Tibial artery (tissue), 4 donors: ENCODE data around the gene BAIAP3.

Experiments
- DNase-seq, 2 donors: peaks; one replicate each; pipeline ENCODE4 v3.0.0-alpha.2; 2019
- H3K27ac ChIP-seq, 2 donors: fragments of 200-600 bp; sonication (generic) in 1 of 2; 1 replicate in 1 of 2; 2 replicates in 1 of 2; pipeline ENCODE4 v1.5.1; 2018 to 2019; ENCODE audit warnings: mild to moderate bottlenecking in 1 of 2
- H3K27me3 ChIP-seq, 2 donors: fragments of 200-600 bp; sonication (generic) in 1 of 2; one replicate each; pipeline versions ENCODE4 v1.5.1 to v1.6.0; 2016 to 2019
- H3K36me3 ChIP-seq, 3 donors: fragments of 200-600 bp; sonication (generic) in 2 of 3; one replicate each; pipeline ENCODE4 v1.5.1; 2016 to 2019; ENCODE audit warnings: mild to moderate bottlenecking in 2 of 3
- H3K4me1 ChIP-seq, 4 donors: fragments of 200-600 bp; sonication (generic) in 2 of 4; 1 replicate in 3 of 4; 2 replicates in 1 of 4; pipeline ENCODE4 v1.5.1; 2016 to 2019
- H3K4me3 ChIP-seq, 2 donors: fragments of 200-600 bp; sonication (generic) in 1 of 2; 1 replicate in 1 of 2; 2 replicates in 1 of 2; pipeline ENCODE4 v1.5.1; 2018 to 2019; ENCODE audit warnings: mild to moderate bottlenecking in 2 of 2
- H3K9me3 ChIP-seq, 3 donors: fragments of 200-600 bp; sonication (generic) in 1 of 3; one replicate each; pipeline ENCODE4 v1.5.1; 2016 to 2019
- CTCF ChIP-seq, 2 experiments: fragments of 200-600 bp in 1 of 2; fragments of 450-650 bp in 1 of 2; IDR thresholded peaks; one replicate each; pipeline ENCODE4 v1.5.1; 2017 to 2019; ENCODE audit warnings: antibody characterized with exemption in 2 of 2, mild to moderate bottlenecking in 1 of 2, moderate library complexity in 1 of 2
- intact Hi-C: fragments of 100-400 bp; cut with DNase I; formaldehyde crosslinking; loops from one replicate; pipeline ENCODE4 v1.15.0; 2023; ENCODE audit warnings: low total_unique reads

Gene BAIAP3

GRCh38 chr16:1317479-1318267 lies 15.8 kb upstream of the BAIAP3 start:
- H3K9me3 ChIP-seq: no peaks in the 10 kb centered on the region
- no peak overlapping the region for H3K27ac ChIP-seq
- peaks cover 0 to 19% (median 10%) of the 10 kb centered on the region in 4 donors for H3K4me1 ChIP-seq
- no peak overlapping the region for H3K4me3 ChIP-seq
- no peaks in the 10 kb centered on the region for H3K27me3 ChIP-seq
- no peak for DNase-seq
- intact Hi-C loops: no loop called here
- H3K36me3 ChIP-seq: peaks cover 76 to 93% (median 92%) of the 10 kb centered on the region in 3 donors
- TF ChIP-seq CTCF (IDR thresholded peaks at IDR 0.05): no peak

- intact Hi-C loops: no loop called here
- Histone ChIP-seq H3K27ac (no peak overlapping the region), H3K9me3 (no peaks in the 10 kb centered on the region), H3K4me1 (peaks cover 0 to 14% (median 5%) of the 10 kb centered on the region in 4 donors), H3K27me3 (no peaks in the 10 kb centered on the region), H3K36me3 (peaks cover 79 to 98% (median 96%) of the 10 kb centered on the region in 3 donors), H3K4me3 (no peak overlapping the region)
- TF ChIP-seq CTCF (IDR thresholded peaks at IDR 0.05): no peak
- DNase-seq: no peak
These were observed 15.2 kb upstream of the BAIAP3 start for GRCh38 chr16:1318268-1318545.

GRCh38 chr16:1319041-1319440 lies 14.4 kb upstream of the BAIAP3 start:
- Histone ChIP-seq H3K27me3 (no peaks in the 10 kb centered on the region), H3K27ac (no peak overlapping the region), H3K4me3 (no peak overlapping the region), H3K4me1 (peaks cover 0 to 7% (median under 1%) of the 10 kb centered on the region in 4 donors), H3K9me3 (no peaks in the 10 kb centered on the region), H3K36me3 (peaks cover 87 to 100% (median 99%) of the 10 kb centered on the region in 3 donors)
- TF ChIP-seq CTCF (IDR thresholded peaks at IDR 0.05): no peak
- intact Hi-C loops: no loop called here
- no peak for DNase-seq

- H3K36me3 ChIP-seq: peaks cover 90 to 100% (median 99%) of the 10 kb centered on the region in 3 donors
- no peak overlapping the region for H3K27ac ChIP-seq
- no peaks in the 10 kb centered on the region for H3K4me1 ChIP-seq
- H3K4me3 ChIP-seq: no peak overlapping the region
- H3K27me3 ChIP-seq: no peaks in the 10 kb centered on the region
- intact Hi-C loops: no loop called here
- DNase-seq: no peak
- H3K9me3 ChIP-seq: no peaks in the 10 kb centered on the region
- TF ChIP-seq CTCF (IDR thresholded peaks at IDR 0.05): no peak
These were observed 13.3 kb upstream of the BAIAP3 start for GRCh38 chr16:1320097-1320496.

- H3K36me3 ChIP-seq: peaks cover 90 to 100% (median 96%) of the 10 kb centered on the region in 3 donors
These were observed 12.7 kb upstream of the BAIAP3 start for GRCh38 chr16:1320658-1321240.

More at GRCh38 chr16:1320658-1321240, 12.7 kb upstream of the BAIAP3 start:
- intact Hi-C loops: no loop called here
- Histone ChIP-seq H3K4me3 (no peak overlapping the region), H3K27ac (no peak overlapping the region), H3K27me3 (no peaks in the 10 kb centered on the region), H3K9me3 (no peaks in the 10 kb centered on the region), H3K4me1 (no peaks in the 10 kb centered on the region)
- DNase-seq: no peak
- no peak for TF ChIP-seq CTCF (IDR thresholded peaks at IDR 0.05)
